GM10248 (cell line): ENCODE results near the gene SCRG1.

Experiments
- CTCF ChIA-PET: fragments of 300-600 bp; sonication (Branson Sonifier 250); formaldehyde crosslinking; extraction: SDS; loops from one replicate; lab custom pipeline; 2021; ENCODE audit warnings: antibody characterized with exemption; lab: Yijun Ruan, JAX
- POLR2A ChIA-PET: fragments of 350-650 bp; sonication (Branson Sonifier 250); formaldehyde crosslinking; extraction: SDS; loops from one replicate; lab custom pipeline; 2020; ENCODE audit warnings: antibody characterized with exemption; lab: Yijun Ruan, JAX
- DNase-seq: peaks from one replicate; pipeline ENCODE4 v3.0.0; 2012; ENCODE audit errors: extremely low spot score
- CTCF ChIP-seq: IDR thresholded peaks from 2 replicates; pipeline ENCODE4 v1.5.1; 2012; ENCODE audit warnings: mild to moderate bottlenecking, low read depth; ENCODE audit errors: extremely low read depth, missing control alignments, control extremely low read depth

SCRG1 gene

GRCh38 chr4:173367285-173367684 lies 31.6 kb downstream of the SCRG1 start:
- no peak for TF ChIP-seq CTCF
- POLR2A ChIA-PET = interaction anchor here (0.8 to 1.0 kb wide), 2 partner anchors 33 to 34 kb away, joined by 3 read pairs; partner anchors contain the start of gene HMGB2
- peak; percentile 38 for DNase-seq
- CTCF ChIA-PET = interaction anchor here (0.7 to 3.6 kb wide), 7 partner anchors 11 to 110 kb away, joined by 3 to 16 read pairs (median 3); no protein-coding TSS in a partner anchor

DNA sequence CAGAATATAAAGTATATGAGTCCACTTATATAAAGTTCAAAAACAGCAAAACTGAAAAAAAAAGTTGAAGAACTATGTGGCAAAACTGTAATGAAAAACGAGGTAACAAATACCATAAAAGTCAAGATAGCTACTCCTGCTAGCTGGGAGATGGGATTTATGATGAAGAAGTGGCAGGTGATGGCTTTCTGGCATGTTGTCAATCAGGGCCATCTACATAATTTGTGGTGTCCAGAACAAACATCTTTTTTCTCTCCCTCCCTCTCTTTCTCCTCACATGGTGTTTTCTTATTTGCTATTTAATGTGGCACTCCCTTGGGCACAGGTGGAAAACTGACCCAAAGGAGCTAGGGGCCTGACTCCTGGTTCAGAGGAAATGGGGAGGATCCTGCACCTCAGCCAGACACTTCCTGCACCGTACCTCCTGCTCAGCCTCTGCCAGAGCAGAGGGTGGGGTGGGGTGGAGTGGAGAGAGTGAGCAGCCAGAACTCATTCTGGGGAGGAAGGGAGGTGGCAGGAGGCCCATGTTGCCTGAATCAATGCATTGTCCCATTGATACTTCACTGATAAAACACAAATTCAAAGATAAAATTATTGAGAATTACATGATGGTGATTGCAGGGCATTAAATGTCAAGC lies 33.4 kb downstream of the SCRG1 start:
- no peak for TF ChIP-seq CTCF
- ChIA-PET POLR2A (no interaction called here), CTCF (interaction anchor here (1.3 to 2.3 kb wide), 3 partner anchors 11 to 47 kb away, joined by 3 to 7 read pairs (median 3); no protein-coding TSS in a partner anchor)
- DNase-seq = no peak

DNA sequence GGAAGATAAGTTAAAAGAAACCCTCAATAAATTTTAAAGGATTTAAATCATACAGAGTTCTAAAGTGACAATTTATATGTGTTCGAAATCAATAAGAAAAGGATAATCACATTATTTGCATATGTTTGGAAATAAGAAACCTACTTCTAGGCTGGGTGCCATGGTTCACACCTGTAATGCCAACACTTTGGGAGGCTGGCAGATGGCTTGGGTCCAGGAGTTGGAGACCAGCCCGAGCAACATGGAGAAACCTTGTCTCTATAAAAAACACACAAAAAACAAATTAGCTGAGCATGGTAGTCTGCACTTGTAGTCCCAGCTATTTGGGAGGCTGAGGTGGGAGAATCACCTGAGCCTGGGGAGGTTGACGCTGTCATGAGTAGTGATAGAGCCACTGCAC lies 36.2 kb downstream of the SCRG1 start:
- TF ChIP-seq CTCF = no peak
- DNase-seq = no peak
- CTCF ChIA-PET = no interaction called here
- POLR2A ChIA-PET = no interaction called here

- DNase-seq = no peak
- POLR2A ChIA-PET = no interaction called here
- TF ChIP-seq CTCF = no peak
- CTCF ChIA-PET = interaction anchor here (0.7 to 0.9 kb wide), 7 partner anchors 8 to 347 kb away, joined by 3 to 6 read pairs (median 3); partner anchors contain the start of gene HMGB2
Measured at GRCh38 chr4:173360587-173361221, 38.2 kb downstream of the SCRG1 start.

DNA sequence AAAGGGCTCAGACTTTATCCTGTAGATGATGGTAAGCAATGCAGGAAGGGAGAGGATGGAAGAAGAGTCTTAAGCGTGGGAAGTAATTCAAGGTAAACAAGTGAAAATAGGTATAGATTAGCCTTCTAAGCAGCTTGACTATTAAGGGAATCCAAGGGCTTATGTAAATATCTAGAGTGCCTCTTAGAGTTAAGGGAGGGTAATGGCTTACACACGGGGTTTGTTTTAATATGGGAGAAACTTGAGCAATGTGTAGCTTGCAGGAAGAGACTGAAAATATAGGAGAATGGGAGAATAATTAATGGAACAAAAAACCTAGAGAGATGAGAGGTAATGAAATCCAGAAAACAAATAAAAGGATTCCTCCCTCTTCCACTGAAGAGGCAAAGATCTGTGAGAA lies 41.0 kb downstream of the SCRG1 start:
- TF ChIP-seq CTCF = no peak
- no peak for DNase-seq
- ChIA-PET POLR2A (interaction anchor here (0.7 kb wide), 1 partner anchor 24 kb away, joined by 4 read pairs; the partner anchor contains the start of gene HMGB2), CTCF (interaction anchor here (0.8 to 4.7 kb wide), 8 partner anchors 10 to 63 kb away, joined by 3 to 16 read pairs (median 4); no protein-coding TSS in a partner anchor)

GRCh38 chr4:173347467-173347866 lies 51.4 kb downstream of the SCRG1 start:
- CTCF ChIA-PET = interaction anchor here (0.8 to 4.1 kb wide), 8 partner anchors 8 to 70 kb away, joined by 3 to 16 read pairs (median 4); partner anchors contain the start of gene HMGB2
- DNase-seq = no peak
- TF ChIP-seq CTCF = no peak
- POLR2A ChIA-PET = no interaction called here
